MM.1S (cell line): Measurements from ENCODE around the gene IGDCC3.

Experiments
- DNase-seq: peaks from one replicate; pipeline ENCODE4 v3.0.0-alpha.2; 2015
- H2AFZ ChIP-seq: fragments of 300-600 bp; sonication (generic); 2 replicates; pipeline ENCODE4 v1.6.0; 2016; ENCODE audit warnings: antibody characterized with exemption, low read length
- H3F3A ChIP-seq: fragments of 300-600 bp; sonication (generic); 2 replicates; pipeline ENCODE4 v1.6.1; 2016; ENCODE audit warnings: mild to moderate bottlenecking, antibody characterized with exemption, low read length, moderate library complexity, mixed read lengths; ENCODE audit not compliant: insufficient read depth
- H3K27ac ChIP-seq: fragments of 300-600 bp; sonication (generic); 2 replicates; pipeline ENCODE4 v1.5.1; 2016; ENCODE audit warnings: mild to moderate bottlenecking, low read length
- H3K27me3 ChIP-seq: fragments of 300-600 bp; sonication (generic); replicated peaks from 2 replicates; pipeline ENCODE4 v1.6.0; 2016; ENCODE audit warnings: low read length; ENCODE audit not compliant: insufficient read depth
- H3K36me3 ChIP-seq: fragments of 300-600 bp; sonication (generic); replicated peaks from 2 replicates; pipeline ENCODE4 v1.6.1; 2016; ENCODE audit warnings: mild to moderate bottlenecking, low read length, mixed read lengths; ENCODE audit not compliant: insufficient read depth
- H3K4me1 ChIP-seq: fragments of 300-600 bp; sonication (generic); 2 replicates; pipeline ENCODE4 v1.6.1; 2016; ENCODE audit warnings: low read length, mixed read lengths
- H3K4me2 ChIP-seq: fragments of 300-600 bp; sonication (generic); 2 replicates; pipeline ENCODE4 v1.6.0; 2016; ENCODE audit warnings: low read depth, low read length
- H3K4me3 ChIP-seq: fragments of 300-600 bp; sonication (generic); 2 replicates; pipeline ENCODE4 v1.5.1; 2016; ENCODE audit warnings: low read length, mixed read lengths
- H3K79me2 ChIP-seq: fragments of 300-600 bp; sonication (generic); 2 replicates; pipeline ENCODE4 v1.6.1; 2016; ENCODE audit warnings: mixed run types, low read length, mixed read lengths
- H3K9ac ChIP-seq: fragments of 300-600 bp; sonication (generic); 2 replicates; pipeline ENCODE4 v1.6.1; 2016; ENCODE audit warnings: low read length, mixed read lengths
- H3K9me2 ChIP-seq: fragments of 300-600 bp; sonication (generic); replicated peaks from 2 replicates; pipeline ENCODE4 v1.6.1; 2016; ENCODE audit warnings: mild to moderate bottlenecking, low read length, mixed read lengths; ENCODE audit not compliant: insufficient read depth
- H3K9me3 ChIP-seq: fragments of 300-600 bp; sonication (generic); replicated peaks from 2 replicates; pipeline ENCODE4 v1.6.1; 2016; ENCODE audit warnings: mild to moderate bottlenecking, low read length, mixed read lengths; ENCODE audit not compliant: insufficient read depth
- H4K20me1 ChIP-seq: fragments of 300-600 bp; sonication (generic); 2 replicates; pipeline ENCODE4 v1.6.1; 2016; ENCODE audit warnings: mild to moderate bottlenecking, low read length, moderate library complexity, mixed read lengths; ENCODE audit not compliant: insufficient read depth
- EZH2 ChIP-seq: fragments of 300-600 bp; sonication (generic); optimal IDR thresholded peaks from 2 replicates; pipeline ENCODE3; 2017; ENCODE audit warnings: low read depth, mild to moderate bottlenecking, antibody characterized with exemption, low read length, mixed read lengths
- EZH2phosphoT487 ChIP-seq: fragments of 300-600 bp; sonication (generic); IDR thresholded peaks from 2 replicates; pipeline ENCODE4 v1.6.1; 2018; ENCODE audit warnings: antibody characterized with exemption, low read length
- TF ChIP-seq, protein P1 (sequence below): fragments of 300-600 bp; sonication (generic); IDR thresholded peaks from 2 replicates; pipeline ENCODE4 v1.5.1; 2016; ENCODE audit warnings: antibody characterized with exemption, low read length, mixed read lengths

Gene IGDCC3

DNA sequence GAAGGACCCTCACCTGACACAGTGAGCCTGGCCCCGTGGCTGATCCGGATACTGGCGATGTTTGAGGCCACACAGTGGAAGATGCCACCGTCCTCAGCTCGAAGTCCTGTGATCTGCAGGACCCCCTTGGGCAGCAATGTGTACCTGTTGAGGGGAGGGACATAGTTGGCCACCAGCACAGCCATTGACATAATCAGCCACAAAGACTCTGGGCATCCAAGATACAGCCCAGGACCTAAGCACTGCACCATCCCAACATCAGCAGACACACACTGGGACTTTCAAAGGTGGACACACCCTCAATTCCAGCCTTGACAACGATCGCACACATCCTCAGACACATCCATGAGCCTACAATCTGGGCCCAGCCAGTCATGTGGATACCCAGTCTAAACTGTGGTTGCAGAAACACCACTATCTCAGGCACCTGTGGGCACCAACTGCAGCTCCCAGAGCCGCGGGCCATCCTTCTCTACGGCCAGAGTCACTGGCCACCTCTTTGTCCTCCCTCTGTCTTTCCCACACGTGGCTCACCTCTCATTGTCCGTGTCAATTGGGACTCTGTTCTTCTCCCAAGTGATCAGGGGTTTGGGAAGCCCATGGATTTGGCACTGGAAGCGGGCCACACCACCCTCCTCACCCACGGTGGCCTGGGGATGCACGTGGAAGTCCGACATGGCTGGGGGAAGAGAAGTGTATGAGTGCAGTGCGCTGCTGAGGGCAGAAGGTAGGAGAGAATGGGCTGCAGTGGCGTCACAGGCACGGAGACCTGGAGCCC lies 42.3 kb downstream of the IGDCC3 start:
- Histone ChIP-seq H3K36me3 (no peaks in the 10 kb centered on the region), H3K27ac (no peak overlapping the region), H3K27me3 (0 out of 2 replicates have a peak, but pooled peaks cover 3% of the 10 kb centered on the region), H3K9ac (no peak overlapping the region), H3K79me2 (no peaks in the 10 kb centered on the region), H3F3A (no peaks in the 10 kb centered on the region), H2AFZ (no peak overlapping the region), H3K9me3 (no peaks in the 10 kb centered on the region), H3K9me2 (no peaks in the 10 kb centered on the region), H4K20me1 (no peaks in the 10 kb centered on the region), H3K4me1 (no peaks in the 10 kb centered on the region), H3K4me3 (no peak overlapping the region), H3K4me2 (no peak overlapping the region)
- TF ChIP-seq EZH2 (no peak), EZH2phosphoT487 (no peak)
- TF ChIP-seq, protein P1, sequence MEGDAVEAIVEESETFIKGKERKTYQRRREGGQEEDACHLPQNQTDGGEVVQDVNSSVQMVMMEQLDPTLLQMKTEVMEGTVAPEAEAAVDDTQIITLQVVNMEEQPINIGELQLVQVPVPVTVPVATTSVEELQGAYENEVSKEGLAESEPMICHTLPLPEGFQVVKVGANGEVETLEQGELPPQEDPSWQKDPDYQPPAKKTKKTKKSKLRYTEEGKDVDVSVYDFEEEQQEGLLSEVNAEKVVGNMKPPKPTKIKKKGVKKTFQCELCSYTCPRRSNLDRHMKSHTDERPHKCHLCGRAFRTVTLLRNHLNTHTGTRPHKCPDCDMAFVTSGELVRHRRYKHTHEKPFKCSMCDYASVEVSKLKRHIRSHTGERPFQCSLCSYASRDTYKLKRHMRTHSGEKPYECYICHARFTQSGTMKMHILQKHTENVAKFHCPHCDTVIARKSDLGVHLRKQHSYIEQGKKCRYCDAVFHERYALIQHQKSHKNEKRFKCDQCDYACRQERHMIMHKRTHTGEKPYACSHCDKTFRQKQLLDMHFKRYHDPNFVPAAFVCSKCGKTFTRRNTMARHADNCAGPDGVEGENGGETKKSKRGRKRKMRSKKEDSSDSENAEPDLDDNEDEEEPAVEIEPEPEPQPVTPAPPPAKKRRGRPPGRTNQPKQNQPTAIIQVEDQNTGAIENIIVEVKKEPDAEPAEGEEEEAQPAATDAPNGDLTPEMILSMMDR, result no peak
- no peak for DNase-seq

DNA sequence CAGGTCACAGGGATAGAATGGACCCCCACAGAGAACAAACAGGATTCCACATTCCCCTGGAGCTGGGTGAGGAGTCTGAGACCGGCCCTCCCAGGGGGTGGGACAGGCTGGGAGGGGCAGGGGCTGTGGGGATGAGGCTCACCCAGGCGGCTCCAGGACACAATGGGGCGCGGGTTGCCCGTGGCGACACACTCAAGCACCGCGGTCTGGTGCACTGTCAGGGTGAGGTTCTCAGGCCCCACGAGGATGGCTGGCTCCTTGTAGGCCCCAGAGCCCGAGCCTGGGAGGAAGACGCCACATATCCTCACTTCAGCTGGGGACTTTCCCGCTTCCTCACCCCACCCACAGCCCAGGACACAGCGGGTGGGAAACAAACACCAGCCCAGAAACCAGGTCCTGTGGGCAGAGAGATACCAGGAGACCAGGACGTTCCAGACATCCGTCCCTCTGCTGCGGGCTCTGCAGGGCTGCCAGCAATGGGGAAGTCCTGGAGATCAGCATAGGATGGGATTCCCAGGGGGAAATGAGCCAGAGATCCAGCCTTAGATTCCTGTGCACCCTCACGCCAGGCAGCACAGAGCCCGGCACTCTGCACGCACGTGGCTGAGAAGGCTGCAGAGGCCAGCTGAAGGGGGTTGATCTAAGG lies 43.1 kb downstream of the IGDCC3 start:
- Histone ChIP-seq H3K4me1 (no peaks in the 10 kb centered on the region), H3K27ac (no peak overlapping the region)
- DNase-seq, result no peak

DNA sequence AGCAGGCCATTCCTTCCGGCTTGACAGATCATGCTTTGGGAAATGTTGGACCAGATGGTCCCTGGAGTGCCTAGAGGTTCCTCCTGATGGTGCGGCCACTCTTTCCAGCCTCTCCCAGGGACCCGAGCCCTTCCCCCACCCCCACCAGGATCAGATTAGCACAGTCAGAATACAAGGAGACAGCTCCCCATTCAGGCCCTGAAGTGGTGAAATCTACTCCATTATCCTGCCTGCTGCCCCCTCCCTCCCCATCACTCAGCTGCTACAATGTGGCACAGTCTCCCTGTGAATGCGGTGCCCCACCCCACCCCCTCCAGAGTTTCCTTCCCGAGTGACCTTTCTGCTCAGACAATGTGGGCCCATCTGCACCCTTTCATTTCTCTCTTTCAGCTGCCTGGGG lies 43.9 kb downstream of the IGDCC3 start:
- H3K9ac ChIP-seq, result no peak overlapping the region

More for the DNA sequence above, 43.1 kb downstream of the IGDCC3 start:
- Histone ChIP-seq H3F3A (no peaks in the 10 kb centered on the region), H3K4me2 (no peak overlapping the region), H3K9me2 (no peaks in the 10 kb centered on the region), H3K4me3 (no peak overlapping the region), H3K9ac (no peak overlapping the region), H3K27me3 (peaks cover 3% of the 10 kb centered on the region; the same call in 1 of the 2 replicates), H3K36me3 (no peaks in the 10 kb centered on the region), H3K79me2 (no peaks in the 10 kb centered on the region), H2AFZ (no peak overlapping the region), H3K9me3 (no peaks in the 10 kb centered on the region), H4K20me1 (no peaks in the 10 kb centered on the region)
- TF ChIP-seq EZH2phosphoT487, result no peak
- no peak for TF ChIP-seq EZH2
- TF ChIP-seq, protein P1, result no peak

More for the DNA sequence above, 43.9 kb downstream of the IGDCC3 start:
- no peak for DNase-seq
- Histone ChIP-seq H3K4me2 (no peak overlapping the region), H3K4me3 (no peak overlapping the region), H3K4me1 (no peaks in the 10 kb centered on the region), H3K9me3 (no peaks in the 10 kb centered on the region), H3K27me3 (peaks cover 3% of the 10 kb centered on the region; the same call in 1 of the 2 replicates), H4K20me1 (no peaks in the 10 kb centered on the region), H3K27ac (no peak overlapping the region), H3K36me3 (no peaks in the 10 kb centered on the region), H3K79me2 (no peaks in the 10 kb centered on the region), H2AFZ (no peak overlapping the region), H3F3A (no peaks in the 10 kb centered on the region), H3K9me2 (no peaks in the 10 kb centered on the region)
- TF ChIP-seq, protein P1, result no peak
- TF ChIP-seq EZH2phosphoT487 (no peak), EZH2 (no peak)
